ENCODE data around the gene MAN1B1.

MAN1B1 gene

GRCh38 chr9:137044502-137045177 lies 42.1 kb upstream of the MAN1B1 start:
- H3K4me3 ChIP-seq (ENCODE audit: insufficient read depth, low read depth, low read length): peak overlapping the region; percentile 56

DNA sequence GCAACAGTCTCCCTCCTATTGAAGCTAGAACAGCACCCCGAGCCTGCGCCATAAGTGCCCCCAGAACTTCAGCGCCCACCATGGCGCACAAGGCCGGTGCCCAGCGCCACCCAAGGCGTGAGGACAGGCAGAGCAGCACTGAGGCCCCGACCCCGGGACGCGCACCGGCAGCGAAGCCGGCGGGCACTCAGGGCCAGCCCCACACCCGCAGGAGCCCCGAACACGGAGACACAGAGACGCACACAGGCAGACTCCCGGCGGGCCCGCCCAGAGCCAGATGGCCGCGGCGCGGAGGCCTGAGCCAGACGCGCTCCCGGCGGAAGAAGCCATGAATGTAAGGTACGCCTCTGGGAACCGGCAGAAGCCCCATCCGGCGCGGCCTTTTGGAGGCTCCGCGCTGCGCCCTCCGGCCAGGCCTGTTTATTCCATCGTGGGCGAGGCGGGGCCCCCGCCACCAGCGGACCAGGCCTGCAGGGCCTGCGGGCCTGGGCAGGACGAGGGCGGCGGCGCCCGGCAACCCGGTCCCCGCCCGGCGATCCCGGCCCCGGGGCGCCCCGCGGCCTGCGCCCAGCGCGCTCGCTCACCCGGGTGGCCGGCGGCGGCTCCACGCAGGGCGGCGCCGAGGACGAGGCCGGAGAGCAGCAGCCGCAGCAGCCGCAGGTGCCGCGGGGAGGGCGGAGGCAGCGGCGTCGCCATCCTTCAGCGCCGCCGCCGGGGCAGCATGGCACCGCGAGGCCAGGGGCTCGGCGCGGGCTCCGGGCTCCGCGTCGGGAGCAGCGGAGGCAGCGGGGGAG lies 41.3 kb upstream of the MAN1B1 start:
- peaks cover 69% of the 10 kb centered on the region for H3K27me3 ChIP-seq (ENCODE audit: control insufficient read depth, insufficient read depth, low read length, poor library complexity, severe bottlenecking)
- no peak overlapping the region for H3K27ac ChIP-seq (ENCODE audit: insufficient read depth, low read depth, low read length, poor library complexity, severe bottlenecking)
- WGBS, 2 experiments: 6% methylated on average over 96 of the region's 96 CpGs
- no peaks in the 10 kb centered on the region for H3K9me3 ChIP-seq (ENCODE audit: control insufficient read depth, low read length)
- H3K4me1 ChIP-seq (ENCODE audit: control insufficient read depth, insufficient read depth, low read length): peaks cover 9% of the 10 kb centered on the region
- no peaks in the 10 kb centered on the region for H3K36me3 ChIP-seq (ENCODE audit: control insufficient read depth, insufficient read depth, low read length)
- peak overlapping the region; percentile 56 for H3K4me3 ChIP-seq (ENCODE audit: insufficient read depth, low read depth, low read length)

More at GRCh38 chr9:137044502-137045177, 42.1 kb upstream of the MAN1B1 start:
- H3K27me3 ChIP-seq (ENCODE audit: control insufficient read depth, insufficient read depth, low read length, poor library complexity, severe bottlenecking): peaks cover 60% of the 10 kb centered on the region
- no peaks in the 10 kb centered on the region for H3K9me3 ChIP-seq (ENCODE audit: control insufficient read depth, low read length)
- H3K4me1 ChIP-seq (ENCODE audit: control insufficient read depth, insufficient read depth, low read length): peaks cover 9% of the 10 kb centered on the region
- no peak overlapping the region for H3K27ac ChIP-seq (ENCODE audit: insufficient read depth, low read depth, low read length, poor library complexity, severe bottlenecking)
- H3K36me3 ChIP-seq (ENCODE audit: control insufficient read depth, insufficient read depth, low read length): no peaks in the 10 kb centered on the region
- 76 to 80% methylated on average over 18 of the region's 18 CpGs for WGBS, 2 experiments

DNA sequence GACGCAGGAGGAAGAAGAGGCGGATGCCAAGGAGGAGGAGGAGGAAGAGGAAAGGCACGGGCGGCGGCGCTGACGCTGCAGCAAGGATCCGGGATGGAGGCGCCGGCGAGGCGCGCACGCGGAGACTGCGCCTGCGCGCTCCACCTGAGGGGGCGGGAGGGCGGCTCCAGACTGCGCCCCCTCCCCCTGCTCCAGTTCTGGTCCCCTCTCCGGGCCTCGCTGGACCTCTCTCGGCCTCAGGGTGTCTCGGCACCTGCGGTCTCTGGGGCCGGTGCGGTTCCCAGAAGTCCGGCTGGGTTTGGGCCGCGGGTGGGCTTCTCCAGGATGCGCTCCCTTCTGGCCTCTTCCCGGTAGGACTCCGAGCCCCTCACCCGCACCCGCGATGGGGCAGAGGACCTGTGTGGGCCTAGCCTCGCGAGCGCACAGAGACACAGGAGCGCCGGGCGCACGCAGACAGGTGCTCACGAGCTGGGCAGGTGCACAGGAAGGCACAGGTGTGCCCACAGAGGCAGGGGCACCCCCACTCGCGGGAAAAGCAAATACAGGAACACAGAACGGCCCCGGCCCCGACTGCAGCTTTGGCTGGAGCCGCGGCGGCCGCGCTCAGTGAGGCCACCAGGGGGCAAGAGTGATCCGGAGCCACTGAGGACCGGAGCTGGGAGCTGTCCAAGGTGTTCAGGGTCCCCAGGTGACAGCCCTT lies 40.5 kb upstream of the MAN1B1 start, which contains the start of gene NPDC1:
TSS of gene NPDC1 (minus strand) at position 90 of the 700 bp plus-strand sequence. CDS start 188 bp downstream, outside the sequence.
- WGBS, 2 experiments: 1% methylated on average over 57 of the region's 57 CpGs
- H3K9me3 ChIP-seq (ENCODE audit: control insufficient read depth, low read length): no peaks in the 10 kb centered on the region
- peak within 1 kb of the TSS; percentile 56 for H3K4me3 ChIP-seq (ENCODE audit: insufficient read depth, low read depth, low read length)
- peaks cover 9% of the 10 kb centered on the region for H3K4me1 ChIP-seq (ENCODE audit: control insufficient read depth, insufficient read depth, low read length)
- H3K27ac ChIP-seq (ENCODE audit: insufficient read depth, low read depth, low read length, poor library complexity, severe bottlenecking): no peak within 1 kb of the TSS
- no peaks in the 10 kb centered on the region for H3K36me3 ChIP-seq (ENCODE audit: control insufficient read depth, insufficient read depth, low read length)
- H3K27me3 ChIP-seq (ENCODE audit: control insufficient read depth, insufficient read depth, low read length, poor library complexity, severe bottlenecking): peaks cover 76% of the 10 kb centered on the region

DNA sequence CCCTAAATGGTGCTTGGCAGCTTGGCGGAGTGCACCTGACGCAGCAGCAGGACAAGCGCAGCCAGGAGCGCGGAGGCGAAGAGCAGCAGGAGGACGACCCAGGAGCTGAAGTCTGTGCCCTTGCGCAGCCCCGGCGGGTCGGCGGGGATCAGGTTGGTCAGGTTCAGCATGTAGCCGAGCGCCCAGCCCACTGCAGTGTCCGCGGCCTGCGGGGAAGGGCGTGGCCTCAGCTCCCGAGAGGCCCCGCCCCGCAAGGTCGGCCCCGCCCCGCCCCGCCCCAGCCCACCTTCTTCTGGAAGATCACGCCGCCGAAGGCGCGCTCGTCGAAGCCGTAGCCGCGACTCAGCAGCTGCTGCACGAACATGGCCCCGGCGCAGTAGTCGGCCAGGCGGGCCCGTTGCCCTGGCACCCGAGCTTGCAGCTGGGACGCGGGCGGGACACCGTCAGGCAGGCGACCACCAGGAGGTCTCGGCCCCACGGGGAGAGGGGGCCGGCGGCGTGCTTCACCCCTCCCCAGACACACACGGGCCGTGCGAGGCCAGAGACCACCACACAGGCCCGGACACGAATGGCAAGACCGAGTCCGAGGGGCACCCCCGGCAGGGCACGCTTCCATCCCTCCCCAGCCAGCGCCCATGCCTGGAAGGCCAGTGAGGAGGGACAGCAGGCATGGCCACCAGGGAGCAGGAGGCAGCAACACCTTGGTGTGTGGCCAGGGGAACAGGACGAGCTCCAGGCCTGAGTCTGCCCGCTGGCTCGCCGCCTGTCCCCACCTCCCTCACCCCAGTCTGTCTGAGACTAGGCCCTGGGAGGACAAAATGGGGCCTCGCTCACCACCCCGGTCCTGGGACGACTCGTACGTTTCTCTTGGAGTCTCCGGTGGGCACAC lies 37.9 kb upstream of the MAN1B1 start:
- Histone ChIP-seq H3K27ac (ENCODE audit: insufficient read depth, low read depth, low read length, poor library complexity, severe bottlenecking) (no peak overlapping the region), H3K9me3 (ENCODE audit: control insufficient read depth, low read length) (no peaks in the 10 kb centered on the region), H3K4me1 (ENCODE audit: control insufficient read depth, insufficient read depth, low read length) (peaks cover 9% of the 10 kb centered on the region), H3K27me3 (ENCODE audit: control insufficient read depth, insufficient read depth, low read length, poor library complexity, severe bottlenecking) (peaks cover 100% of the 10 kb centered on the region), H3K36me3 (ENCODE audit: control insufficient read depth, insufficient read depth, low read length) (no peaks in the 10 kb centered on the region), H3K4me3 (ENCODE audit: insufficient read depth, low read depth, low read length) (no peak overlapping the region)
- WGBS, 2 experiments: 54% methylated on average over 72 of the region's 72 CpGs

DNA sequence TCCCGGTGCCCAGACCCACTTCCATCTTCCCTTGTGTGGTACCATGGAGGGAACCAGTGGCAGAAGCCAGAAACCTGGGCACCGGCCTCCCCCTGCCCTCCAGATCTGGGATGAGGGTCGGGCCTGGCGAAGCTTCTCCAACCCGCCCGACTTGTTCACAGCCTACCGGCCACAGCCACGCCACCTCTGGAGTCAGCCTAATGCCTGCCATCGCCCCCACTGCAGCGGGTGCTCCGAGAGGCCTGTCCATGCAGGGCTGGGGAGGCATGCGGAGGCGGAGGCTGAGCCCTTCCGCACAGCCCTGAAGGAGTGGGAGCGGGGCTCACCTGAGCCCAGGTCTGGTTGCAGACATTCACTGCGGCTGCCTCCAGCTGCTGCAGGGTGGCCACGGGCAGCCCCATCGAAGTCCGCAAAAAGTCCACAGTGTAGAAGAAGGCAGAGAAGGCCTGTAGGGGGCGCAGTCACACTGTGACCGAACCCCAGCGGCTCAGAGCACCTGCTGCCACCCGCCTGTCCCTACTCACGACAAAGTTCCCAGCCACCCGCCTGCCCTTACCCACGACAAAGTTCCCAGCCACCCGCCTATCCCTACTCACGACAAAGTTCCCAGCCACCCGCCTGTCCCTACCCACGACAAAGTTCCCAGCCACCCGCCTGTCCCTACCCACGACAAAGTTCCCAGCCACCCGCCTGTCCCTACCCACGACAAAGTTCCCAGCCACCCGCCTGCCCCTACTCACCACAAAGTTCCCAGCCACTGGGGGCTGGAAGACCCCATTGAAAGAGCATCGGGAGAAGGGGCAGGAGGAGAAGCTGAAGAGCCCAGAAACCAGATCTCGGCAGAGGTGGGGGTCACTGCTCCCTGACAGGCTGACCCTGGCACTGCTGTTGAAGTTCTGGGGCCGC lies 37.0 kb upstream of the MAN1B1 start:
- Histone ChIP-seq H3K4me1 (ENCODE audit: control insufficient read depth, insufficient read depth, low read length) (peaks cover 6% of the 10 kb centered on the region), H3K4me3 (ENCODE audit: insufficient read depth, low read depth, low read length) (no peak overlapping the region), H3K27me3 (ENCODE audit: control insufficient read depth, insufficient read depth, low read length, poor library complexity, severe bottlenecking) (peaks cover 100% of the 10 kb centered on the region), H3K9me3 (ENCODE audit: control insufficient read depth, low read length) (no peaks in the 10 kb centered on the region), H3K27ac (ENCODE audit: insufficient read depth, low read depth, low read length, poor library complexity, severe bottlenecking) (no peak overlapping the region), H3K36me3 (ENCODE audit: control insufficient read depth, insufficient read depth, low read length) (no peaks in the 10 kb centered on the region)
- 46 to 47% methylated on average over 38 of the region's 38 CpGs for WGBS, 2 experiments

GRCh38 chr9:137050570-137050969 lies 36.2 kb upstream of the MAN1B1 start:
- no peak overlapping the region for H3K27ac ChIP-seq (ENCODE audit: insufficient read depth, low read depth, low read length, poor library complexity, severe bottlenecking)
- peaks cover 5% of the 10 kb centered on the region for H3K4me1 ChIP-seq (ENCODE audit: control insufficient read depth, insufficient read depth, low read length)
- peaks cover 100% of the 10 kb centered on the region for H3K27me3 ChIP-seq (ENCODE audit: control insufficient read depth, insufficient read depth, low read length, poor library complexity, severe bottlenecking)
- H3K4me3 ChIP-seq (ENCODE audit: insufficient read depth, low read depth, low read length): no peak overlapping the region
- 78 to 80% methylated on average over 5 of the region's 5 CpGs for WGBS, 2 experiments
- no peaks in the 10 kb centered on the region for H3K9me3 ChIP-seq (ENCODE audit: control insufficient read depth, low read length)
- H3K36me3 ChIP-seq (ENCODE audit: control insufficient read depth, insufficient read depth, low read length): no peaks in the 10 kb centered on the region

- H3K4me1 ChIP-seq (ENCODE audit: control insufficient read depth, insufficient read depth, low read length): peaks cover 10% of the 10 kb centered on the region
- H3K27me3 ChIP-seq (ENCODE audit: control insufficient read depth, insufficient read depth, low read length, poor library complexity, severe bottlenecking): peaks cover 99% of the 10 kb centered on the region
- H3K27ac ChIP-seq (ENCODE audit: insufficient read depth, low read depth, low read length, poor library complexity, severe bottlenecking): no peak overlapping the region
- no peaks in the 10 kb centered on the region for H3K9me3 ChIP-seq (ENCODE audit: control insufficient read depth, low read length)
- 93% methylated on average over 17 of the region's 17 CpGs for WGBS, 2 experiments
- H3K36me3 ChIP-seq (ENCODE audit: control insufficient read depth, insufficient read depth, low read length): no peaks in the 10 kb centered on the region
- no peak overlapping the region for H3K4me3 ChIP-seq (ENCODE audit: insufficient read depth, low read depth, low read length)
Measured at GRCh38 chr9:137051145-137051724, 35.5 kb upstream of the MAN1B1 start.

GRCh38 chr9:137052293-137052692 lies 34.5 kb upstream of the MAN1B1 start:
- H3K27me3 ChIP-seq (ENCODE audit: control insufficient read depth, insufficient read depth, low read length, poor library complexity, severe bottlenecking): peaks cover 96% of the 10 kb centered on the region

More at GRCh38 chr9:137052293-137052692, 34.5 kb upstream of the MAN1B1 start:
- peaks cover 10% of the 10 kb centered on the region for H3K4me1 ChIP-seq (ENCODE audit: control insufficient read depth, insufficient read depth, low read length)
- H3K36me3 ChIP-seq (ENCODE audit: control insufficient read depth, insufficient read depth, low read length): no peaks in the 10 kb centered on the region
- H3K27ac ChIP-seq (ENCODE audit: insufficient read depth, low read depth, low read length, poor library complexity, severe bottlenecking): no peak overlapping the region
- WGBS, 2 experiments: 85% methylated on average over 8 of the region's 8 CpGs
- H3K4me3 ChIP-seq (ENCODE audit: insufficient read depth, low read depth, low read length): no peak overlapping the region
- no peaks in the 10 kb centered on the region for H3K9me3 ChIP-seq (ENCODE audit: control insufficient read depth, low read length)

Measured in ectodermal cell (in vitro differentiated cells).